GM19351 (cell line): ENCODE measurements around the gene ADCY3.

Experiments
- ATAC-seq: cut with Tn5 transposase; IDR thresholded peaks from one replicate; pipeline ENCODE4 v1.9.1; 2021; ENCODE audit warnings: mild to moderate bottlenecking, moderate library complexity; ENCODE audit not compliant: unreplicated experiment

ADCY3 gene

DNA sequence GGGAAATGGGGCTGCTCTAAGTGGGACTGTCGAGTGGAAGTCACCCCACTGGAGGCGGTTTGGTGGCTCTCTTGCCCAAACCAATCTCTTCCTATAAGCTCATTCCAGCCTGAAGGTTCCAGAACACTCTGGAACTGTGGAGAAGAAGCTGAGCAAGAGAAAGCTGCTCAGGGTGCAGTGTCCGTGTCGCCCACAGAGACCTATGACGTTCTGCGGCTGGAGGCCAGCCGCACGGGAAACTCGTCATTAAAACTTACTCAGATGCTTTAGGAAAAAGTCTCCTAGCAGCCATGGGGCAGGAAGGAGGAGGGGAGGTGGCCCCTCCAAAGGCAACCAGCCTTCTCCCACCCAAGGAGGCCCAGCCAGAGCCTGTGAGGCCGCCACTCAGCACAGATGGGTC is 41.7 kb downstream of the ADCY3 start:
- no peak for ATAC-seq

DNA sequence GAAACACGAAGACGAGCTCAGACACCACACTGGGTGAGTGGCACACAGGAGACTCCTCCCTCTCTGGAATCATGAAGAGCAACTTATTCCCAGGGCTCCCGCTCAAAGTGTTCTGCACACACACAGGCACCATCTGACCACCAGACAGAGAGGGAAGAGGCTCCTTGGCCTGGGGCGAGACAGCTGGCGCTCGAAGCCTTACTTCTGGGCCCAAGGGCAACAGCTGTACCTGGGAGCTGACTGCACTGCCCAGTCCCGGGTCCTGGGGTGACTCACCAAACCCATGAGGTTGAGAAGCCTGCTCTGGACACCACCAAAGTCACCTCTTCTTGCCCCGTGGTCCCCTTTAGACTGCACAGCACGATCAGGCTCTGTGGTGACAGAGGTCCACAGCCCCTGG is 42.4 kb downstream of the ADCY3 start:
- no peak for ATAC-seq

DNA sequence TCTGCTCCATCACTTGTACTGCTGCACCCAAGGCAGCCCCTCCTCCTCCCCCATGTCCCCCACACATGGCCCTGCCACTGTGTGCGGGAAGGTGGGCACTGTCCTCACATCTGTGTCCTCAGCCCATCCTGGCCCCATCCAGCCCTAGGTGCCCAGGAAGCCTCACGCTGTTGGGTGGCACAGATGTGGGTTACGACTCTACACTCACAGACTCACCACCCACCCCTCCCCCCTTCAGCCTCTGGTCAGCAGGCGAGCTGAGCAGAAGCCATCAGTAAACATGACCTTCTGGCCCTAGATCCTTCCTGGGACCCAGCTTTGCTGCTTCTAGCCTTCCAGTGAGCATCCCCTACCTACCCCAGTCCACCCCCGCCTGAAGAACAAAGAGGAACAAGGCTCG is 43.0 kb downstream of the ADCY3 start:
- no peak for ATAC-seq

DNA sequence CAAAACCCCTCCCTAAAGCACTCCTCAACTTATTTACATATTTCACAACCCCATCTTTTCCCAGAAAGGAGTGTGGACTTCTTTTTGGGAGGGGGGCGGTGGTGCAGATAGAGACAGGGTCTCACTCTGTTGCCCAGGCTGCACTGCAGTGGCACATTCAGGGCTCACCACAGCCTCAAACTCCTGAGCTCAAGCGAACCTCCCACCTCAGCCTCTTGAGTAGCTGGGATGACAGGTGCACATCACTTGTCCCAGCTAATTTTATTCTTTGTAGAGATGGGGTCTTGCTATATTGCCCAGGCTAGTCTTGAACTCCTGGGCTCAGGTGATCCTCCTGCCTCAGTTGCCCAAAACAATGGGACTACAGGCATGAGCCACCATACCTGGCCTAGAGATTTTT is 44.1 kb downstream of the ADCY3 start:
- no peak for ATAC-seq

DNA sequence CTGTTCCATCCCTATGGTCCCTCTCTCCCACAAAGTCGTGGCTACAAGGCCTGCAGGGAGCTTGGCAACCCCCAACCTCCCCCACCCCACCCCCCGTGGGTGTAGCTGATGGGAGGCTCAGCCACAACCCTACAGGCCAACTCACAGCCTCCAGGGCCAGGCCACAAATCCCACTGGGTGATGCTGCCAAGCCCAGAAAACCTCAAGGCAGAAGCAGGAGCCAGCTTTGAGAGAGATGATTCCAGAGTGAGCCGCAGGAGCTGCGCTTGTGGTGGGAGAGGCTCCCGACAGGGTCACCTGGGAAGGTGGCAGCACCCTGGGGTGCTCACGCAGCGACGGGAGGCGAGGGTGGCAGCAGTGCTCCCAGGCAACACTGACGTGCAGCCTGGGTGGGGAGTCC is 44.8 kb downstream of the ADCY3 start:
- no peak for ATAC-seq

DNA sequence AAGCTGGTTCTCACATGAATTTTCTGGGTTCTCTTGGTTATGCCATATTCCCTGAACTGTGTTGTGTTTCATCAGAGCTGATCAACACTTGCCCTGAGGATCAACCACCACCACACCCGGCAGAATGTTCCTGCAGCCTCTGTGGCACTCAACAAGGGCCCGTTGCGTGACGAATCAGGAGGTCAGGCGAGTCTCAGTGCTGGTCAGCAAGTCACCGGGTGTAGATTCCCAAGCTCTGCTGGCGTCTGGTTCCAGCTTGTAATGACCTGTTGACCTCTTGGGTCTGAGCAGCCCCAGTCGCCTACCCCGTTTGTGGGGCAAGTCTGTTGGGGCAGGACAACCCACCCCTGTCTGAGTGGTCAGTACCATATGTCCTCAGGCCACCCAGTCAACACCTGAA is 46.0 kb downstream of the ADCY3 start:
- no peak for ATAC-seq

DNA sequence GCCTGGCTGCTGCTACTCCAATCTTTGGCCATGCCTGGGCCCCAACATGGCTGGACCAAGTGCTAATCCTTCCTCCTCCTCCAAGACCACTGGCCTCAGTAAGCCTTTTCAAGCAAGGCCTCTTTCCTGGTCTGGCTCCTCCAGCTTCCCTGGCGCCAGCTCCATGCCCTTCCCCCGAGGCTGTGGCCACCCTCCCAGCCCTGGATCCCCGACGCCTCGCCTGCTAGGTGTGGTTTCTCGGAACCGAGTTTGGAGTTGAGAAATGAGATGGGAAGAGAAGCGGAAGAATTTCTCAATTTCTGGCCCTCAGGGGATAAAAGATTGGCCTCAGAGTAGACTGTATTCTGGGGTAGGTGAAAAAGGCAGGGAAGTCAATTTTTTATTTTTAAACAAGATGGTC is 46.4 kb downstream of the ADCY3 start:
- no peak for ATAC-seq

DNA sequence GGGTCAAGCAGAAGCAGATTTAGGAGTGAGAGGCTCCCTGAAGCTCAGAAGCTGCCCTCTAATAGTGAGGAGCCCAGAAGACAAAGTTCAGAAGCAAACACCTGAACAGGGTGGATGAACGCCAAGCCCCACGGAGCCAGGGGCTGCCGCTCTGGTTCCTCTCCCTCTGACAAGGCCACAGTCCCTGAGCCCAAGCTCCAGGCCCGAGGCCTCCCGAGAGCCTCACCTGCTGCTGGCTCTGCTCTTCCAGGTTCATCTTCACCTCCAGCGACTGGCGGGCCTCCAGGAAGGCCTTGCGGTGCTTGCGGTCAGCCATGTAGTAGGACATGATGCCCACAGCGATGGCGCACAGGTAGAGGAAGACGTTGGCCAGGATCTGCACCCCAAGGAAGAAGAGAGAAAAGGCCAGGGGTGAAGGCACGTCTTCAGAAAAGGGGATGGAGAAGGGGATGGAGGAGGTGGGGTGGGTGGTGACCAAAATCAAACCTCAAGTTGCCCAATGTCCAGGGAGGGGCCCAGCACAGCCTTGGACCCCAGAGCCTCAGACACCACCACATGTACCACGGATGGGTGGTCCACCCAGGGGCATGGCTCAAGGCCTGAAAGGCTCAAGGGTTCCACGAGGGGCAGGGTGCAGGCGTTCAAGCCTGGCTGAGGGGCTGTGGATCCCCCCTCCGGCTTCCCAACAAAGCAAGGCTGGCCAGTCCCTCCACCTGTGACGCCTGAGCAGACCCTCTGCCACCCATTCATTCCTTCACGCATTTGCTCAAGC is 47.5 kb downstream of the ADCY3 start:
- ATAC-seq: no peak

DNA sequence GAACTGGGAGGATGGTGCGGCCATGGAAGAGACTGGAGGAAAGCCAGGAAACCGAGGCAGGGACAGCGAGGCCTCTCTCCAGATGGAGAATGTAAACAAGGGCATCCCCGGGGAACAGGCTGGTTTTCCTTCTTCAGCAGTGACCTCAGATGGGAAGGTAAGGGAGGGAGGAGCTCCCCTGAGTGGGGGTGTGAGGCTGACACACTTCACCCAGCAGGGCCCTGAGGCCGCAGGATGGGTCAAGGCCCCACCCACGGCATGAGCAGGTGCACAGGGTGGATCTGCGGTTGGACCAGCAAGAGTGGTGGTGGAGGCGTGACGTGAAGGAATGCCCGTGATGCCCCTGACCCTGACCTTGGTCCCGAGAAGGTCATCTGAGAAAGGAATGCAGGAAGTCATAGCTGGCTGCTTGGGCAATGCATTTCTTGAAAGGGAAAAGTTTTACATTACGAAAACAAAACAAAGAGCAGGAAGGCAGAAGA is 48.1 kb downstream of the ADCY3 start:
- ATAC-seq: no peak

DNA sequence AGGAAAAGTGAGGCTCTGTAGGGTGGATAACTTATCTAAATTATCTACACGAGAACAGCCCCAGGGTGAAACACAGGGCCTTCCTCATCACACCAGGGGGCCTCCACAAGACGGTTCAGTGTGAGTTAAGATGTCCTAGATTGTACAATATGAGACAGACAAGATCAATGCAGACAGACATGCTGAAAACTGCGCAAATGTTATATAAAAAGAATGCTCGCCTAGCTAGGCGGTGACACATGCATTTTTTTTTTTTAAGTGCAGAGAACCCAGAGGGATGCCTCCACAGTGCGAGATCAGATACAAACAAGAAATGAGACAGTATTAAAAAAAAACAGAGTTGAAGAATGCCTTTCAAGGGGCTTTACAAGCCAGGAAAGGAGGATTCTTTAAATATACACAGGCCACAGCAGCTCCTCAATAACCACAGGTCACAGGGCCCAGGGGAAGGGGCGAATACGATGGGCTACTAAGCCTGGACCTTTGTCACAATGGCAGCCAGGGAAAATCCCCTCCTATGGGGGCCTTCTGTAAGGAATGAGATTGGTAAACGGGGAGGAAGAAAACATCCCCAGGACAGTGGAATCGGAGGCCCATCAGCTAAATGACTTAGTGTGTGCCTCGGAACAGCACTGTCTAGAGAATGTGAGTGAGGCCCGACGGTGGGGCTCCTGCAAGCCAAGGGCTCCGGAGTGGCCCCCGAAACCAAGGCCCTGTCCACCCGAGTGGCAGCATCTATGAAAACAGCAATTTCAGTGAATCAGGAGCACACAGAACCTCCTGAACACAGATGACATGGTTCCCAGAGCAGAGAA is 48.9 kb downstream of the ADCY3 start:
- no peak for ATAC-seq

DNA sequence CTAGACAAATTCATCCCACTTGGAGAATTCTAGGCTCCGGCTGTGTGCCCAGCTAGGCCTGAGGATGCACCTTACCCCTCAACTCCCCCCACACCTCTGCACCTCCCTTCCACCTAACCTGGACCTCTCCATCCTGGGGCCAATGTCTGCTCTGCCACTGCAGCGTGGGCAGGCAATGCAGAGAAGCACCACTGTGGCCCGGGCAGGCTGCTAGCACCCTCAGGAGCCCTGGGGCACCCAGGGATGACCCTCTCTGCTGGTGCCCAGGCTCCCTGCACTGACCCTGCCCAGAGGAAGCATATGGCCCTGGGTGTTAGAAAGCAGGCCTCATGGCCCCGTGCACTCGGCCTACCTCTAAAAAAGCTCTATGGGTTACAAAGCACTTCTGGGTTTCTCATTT is 49.6 kb downstream of the ADCY3 start:
- ATAC-seq: no peak

DNA sequence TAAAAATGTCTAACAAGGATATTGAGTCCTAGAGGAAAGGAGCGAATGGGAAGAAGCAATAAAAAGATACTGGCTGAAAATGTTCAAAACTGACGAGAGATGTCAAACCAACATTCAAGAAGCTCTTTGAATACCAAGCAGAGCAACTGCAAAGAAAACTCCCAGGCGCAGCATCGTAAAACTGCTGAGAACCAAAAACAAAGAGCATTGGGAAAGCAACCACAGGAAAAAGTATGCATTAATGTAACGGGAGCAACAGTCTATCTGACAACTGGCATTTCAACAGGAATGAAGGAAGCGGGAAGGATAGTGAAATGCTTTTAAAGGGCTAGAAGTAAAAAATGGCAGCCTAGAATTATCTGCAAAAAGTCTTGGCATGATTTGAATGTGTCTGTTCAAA is 53.1 kb downstream of the ADCY3 start:
- no peak for ATAC-seq

DNA sequence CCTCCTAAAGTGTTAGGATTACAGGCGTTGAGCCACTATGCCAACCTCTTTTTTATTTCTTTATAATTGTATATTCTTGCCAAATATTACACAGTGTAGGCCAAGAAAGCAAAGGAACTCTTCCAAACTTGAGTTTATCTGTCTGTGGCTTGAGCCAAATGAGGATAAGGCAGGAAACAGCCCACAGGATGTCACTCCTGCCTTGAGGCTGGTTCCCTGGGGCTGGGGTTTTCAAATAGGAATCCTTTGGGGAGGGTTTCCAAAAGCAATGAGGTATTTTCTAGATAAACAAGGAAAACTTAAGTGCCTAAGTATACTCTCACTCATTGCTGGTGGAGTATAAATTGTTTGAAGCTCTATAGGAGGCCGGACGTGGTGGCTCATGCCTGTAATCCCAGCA is 56.4 kb downstream of the ADCY3 start:
- ATAC-seq: no peak

DNA sequence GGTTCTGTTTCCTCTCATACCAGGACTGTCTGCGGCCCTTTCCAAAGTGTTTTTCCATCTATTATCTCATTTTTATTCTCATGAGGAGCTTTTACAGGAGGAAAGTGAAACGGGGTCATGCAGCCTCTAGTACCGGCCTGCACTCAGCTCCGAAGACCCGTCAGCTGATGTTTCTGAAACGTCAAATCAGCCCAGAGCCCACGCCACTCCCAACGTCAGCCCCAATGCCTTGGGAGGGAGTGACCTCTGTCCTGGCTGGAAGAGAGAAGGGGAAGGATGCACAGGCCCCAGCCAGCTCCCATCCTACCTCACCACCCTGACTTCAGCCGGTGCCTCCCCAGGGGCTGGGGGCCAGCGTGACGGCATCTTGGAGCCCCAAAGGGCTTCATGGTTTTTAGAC is 58.5 kb downstream of the ADCY3 start:
- ATAC-seq: no peak

DNA sequence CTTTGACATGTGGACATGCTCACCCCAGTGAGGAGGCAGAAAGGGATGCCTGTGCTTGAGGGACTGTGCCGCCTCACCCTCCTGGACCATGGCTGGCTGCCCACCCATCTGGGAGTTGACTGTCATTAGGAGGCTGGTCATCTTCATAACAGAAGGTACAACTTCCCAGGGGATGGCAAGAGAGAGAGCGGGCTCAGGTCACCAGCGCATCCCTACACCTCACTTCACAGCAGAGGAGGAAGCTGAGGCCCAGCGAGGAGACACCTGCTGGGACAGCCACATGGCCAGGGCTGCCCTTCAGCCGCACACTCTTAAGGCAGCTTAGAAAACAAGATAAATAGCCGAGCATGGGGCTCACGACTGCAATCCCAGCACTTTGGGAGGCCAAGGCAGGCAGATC is 59.4 kb downstream of the ADCY3 start:
- no peak for ATAC-seq

DNA sequence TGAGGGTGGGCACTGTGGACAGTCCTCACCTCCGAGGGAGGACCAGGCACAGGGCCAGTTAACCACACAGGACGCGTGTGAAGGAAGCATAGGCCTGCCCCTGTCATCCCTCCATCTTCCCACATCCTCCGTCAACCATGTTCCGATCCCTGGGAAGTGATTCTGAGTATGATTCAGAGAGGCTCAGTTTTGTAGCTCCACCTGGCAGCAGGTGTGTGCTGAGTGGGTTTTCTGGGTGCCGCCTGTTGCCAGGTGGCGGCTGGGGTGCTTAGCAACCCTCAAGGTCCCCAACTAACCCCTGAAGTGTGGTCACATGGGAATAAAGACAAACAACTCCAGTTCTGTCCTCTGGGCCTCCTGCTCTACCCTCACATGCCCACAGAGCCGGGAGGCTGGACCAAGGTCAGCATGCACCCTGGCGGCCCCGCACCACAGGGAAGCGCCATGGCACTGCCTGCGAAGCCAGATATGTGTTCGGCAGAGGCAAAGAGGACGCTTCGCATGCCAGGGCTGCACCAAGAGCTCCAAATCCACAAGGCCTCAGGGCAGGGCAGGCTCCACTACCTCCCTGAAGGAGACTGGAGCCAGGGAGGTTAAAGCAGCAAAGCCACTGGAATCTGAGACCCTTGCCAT is 60.0 kb downstream of the ADCY3 start:
- ATAC-seq: no peak

DNA sequence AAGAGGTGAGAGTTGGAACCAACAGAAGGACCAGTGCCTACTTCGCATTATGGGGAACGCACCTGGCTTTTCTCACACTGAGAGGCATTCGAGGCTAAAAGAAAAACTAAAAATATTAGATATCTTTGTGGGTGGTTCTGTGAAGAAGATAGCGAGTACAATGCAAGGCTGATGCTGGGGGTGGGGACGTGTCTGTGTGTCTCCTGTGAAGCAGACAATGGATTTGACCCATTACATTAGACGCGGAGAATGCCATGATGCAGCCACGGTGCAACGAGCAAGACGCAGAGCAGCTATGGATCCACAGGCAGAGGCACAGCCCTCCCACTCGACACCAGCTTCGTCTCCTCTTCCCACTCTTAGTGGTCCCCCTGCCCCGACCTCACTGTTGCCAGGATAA is 61.0 kb downstream of the ADCY3 start:
- ATAC-seq: no peak

DNA sequence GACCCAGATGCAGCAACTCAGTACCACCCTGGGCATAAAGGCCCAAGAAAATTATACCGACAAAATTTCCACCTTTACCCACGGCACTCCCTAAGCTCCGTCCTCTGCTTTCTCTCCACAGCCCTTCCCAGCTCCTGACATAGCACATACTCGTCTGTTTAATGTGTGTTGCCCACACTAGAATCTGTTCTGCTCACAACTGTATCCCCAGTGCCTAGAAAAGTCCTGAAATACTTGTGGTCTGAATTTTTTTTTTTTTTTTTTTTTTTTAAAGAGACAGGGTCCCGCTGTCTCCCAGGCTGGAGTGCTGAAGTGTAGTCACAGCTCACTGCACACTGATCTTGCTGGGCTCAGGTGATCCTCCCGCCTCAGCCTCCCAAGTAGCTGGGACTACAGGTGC is 62.3 kb downstream of the ADCY3 start:
- ATAC-seq: no peak

DNA sequence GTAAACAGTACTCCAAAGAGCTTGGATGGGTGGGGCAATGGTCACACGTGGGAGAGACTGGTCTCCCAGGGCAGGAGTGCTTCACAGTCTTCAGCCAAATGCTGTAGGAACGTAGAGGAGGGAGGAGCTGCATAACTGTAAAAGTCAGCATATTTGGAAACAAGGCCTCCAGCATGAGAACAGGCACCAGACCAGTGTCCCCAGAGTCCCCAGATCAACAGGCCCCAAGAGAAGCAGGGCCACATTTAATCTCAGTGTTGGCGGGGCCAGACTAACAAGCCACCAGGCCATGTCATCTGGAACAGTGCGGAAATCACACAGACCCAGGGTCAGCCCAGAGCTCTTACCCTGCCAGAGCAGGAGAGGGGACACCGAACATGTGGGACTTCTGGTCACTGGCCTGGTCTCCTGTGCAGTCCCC is 63.2 kb downstream of the ADCY3 start:
- ATAC-seq: no peak

DNA sequence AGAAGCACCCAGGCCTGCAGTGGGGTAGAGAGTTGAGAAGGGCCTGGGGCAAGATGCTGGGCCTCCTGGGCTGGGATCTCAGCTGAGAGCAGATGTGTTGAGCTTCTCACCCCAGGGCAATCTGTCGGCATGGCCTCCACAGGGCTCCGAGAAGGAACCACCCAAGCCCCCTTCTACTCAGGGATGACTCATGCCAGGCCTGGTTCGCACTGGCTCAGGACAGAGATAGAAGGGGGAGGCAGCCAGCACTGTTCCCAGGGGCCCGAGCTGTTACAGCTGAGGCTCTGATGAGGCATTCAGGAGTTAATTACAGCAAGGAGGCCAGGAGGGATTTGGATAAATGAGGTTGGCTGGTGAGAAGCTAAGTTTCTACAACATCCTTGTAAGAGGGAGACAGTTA is 64.3 kb downstream of the ADCY3 start:
- no peak for ATAC-seq

DNA sequence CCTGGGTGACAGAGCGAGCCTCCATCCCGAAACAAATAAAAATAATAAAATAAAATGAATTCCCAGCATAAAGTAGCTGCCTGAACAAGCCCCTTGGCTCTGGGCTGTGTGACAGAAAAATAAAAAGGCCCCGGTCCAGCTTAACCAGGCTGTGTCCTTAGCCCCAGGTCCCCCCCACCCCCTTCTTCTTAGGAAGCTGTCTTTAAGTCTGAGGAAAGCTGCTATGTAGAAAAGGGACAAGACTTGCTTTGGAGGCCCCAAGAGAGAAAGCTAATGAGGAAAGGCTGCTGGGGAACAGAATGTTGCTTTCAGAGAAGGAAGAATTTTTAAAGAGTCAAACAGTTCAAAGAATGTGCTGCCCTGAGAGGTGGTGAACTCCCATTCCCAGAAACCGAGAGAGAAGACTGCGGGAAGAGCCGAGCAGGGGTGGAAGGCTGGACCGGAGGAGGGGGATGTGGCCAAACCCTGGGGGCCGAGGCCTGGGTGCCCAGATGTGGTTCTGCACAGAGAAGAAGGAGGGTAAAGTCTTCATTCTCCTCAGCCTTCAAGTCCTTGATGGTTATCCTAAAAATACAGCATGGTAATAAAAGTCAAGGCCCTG is 64.9 kb downstream of the ADCY3 start:
- no peak for ATAC-seq
